Dedifferentiated amniotic fluid mesenchymal stem cell (primary cell): ENCODE data around the gene AGBL4.
A peak's percentile ranks its signal among the peaks of the same experiment; 100 is the strongest.

Experiments used
- DNase-seq: peaks from one replicate; pipeline ENCODE4 v3.0.0-alpha.2; 2016; ENCODE audit errors: extremely low spot score

Gene AGBL4

GRCh38 chr1:48725341-48726046 lies 1298.3 kb downstream of the AGBL4 start:
- no peak for DNase-seq

- DNase-seq = no peak
Observed at GRCh38 chr1:48720929-48721328, 1302.8 kb downstream of the AGBL4 start.

- no peak for DNase-seq
Observed at GRCh38 chr1:48718705-48719104, 1305.0 kb downstream of the AGBL4 start.

- no peak for DNase-seq
Observed at GRCh38 chr1:48718116-48718630, 1305.6 kb downstream of the AGBL4 start.

- no peak for DNase-seq
Observed at GRCh38 chr1:48717082-48717481, 1306.7 kb downstream of the AGBL4 start.

- DNase-seq = no peak
Observed at GRCh38 chr1:48715921-48716320, 1307.8 kb downstream of the AGBL4 start.

- no peak for DNase-seq
Observed at GRCh38 chr1:48710915-48711314, 1312.8 kb downstream of the AGBL4 start.

GRCh38 chr1:48710318-48710717 lies 1313.4 kb downstream of the AGBL4 start:
- no peak for DNase-seq

GRCh38 chr1:48704736-48705135 lies 1319.0 kb downstream of the AGBL4 start:
- no peak for DNase-seq

- DNase-seq = no peak
Observed at GRCh38 chr1:48701445-48701844, 1322.3 kb downstream of the AGBL4 start.

- peak; percentile 26 for DNase-seq
Observed at GRCh38 chr1:48697066-48697707, 1326.6 kb downstream of the AGBL4 start.

- DNase-seq = no peak
Observed at GRCh38 chr1:48695161-48695560, 1328.6 kb downstream of the AGBL4 start.

GRCh38 chr1:48693674-48694320 lies 1330.0 kb downstream of the AGBL4 start:
- DNase-seq = no peak

- DNase-seq = no peak
Observed at GRCh38 chr1:48693180-48693579, 1330.6 kb downstream of the AGBL4 start.

GRCh38 chr1:48692235-48692634 lies 1331.5 kb downstream of the AGBL4 start:
- DNase-seq = no peak

GRCh38 chr1:48691429-48692001 lies 1332.2 kb downstream of the AGBL4 start:
- no peak for DNase-seq

- no peak for DNase-seq
Observed at GRCh38 chr1:48688102-48688760, 1335.5 kb downstream of the AGBL4 start.

- no peak for DNase-seq
Observed at GRCh38 chr1:48687282-48688045, 1336.3 kb downstream of the AGBL4 start.

- no peak for DNase-seq
Observed at GRCh38 chr1:48686159-48686558, 1337.6 kb downstream of the AGBL4 start.

- no peak for DNase-seq
Observed at GRCh38 chr1:48684381-48684780, 1339.4 kb downstream of the AGBL4 start.

- DNase-seq = no peak
Observed at GRCh38 chr1:48683839-48684238, 1339.9 kb downstream of the AGBL4 start.
